ENCODE data around the gene PRKAA1.
"Not testable (repeated sequence)": the region's sequence is repeated elsewhere in the genome, so short reads cannot be mapped to it uniquely, and the experiment has no call there.

The PRKAA1 gene

GRCh38 chr5:40720069-40720468 lies 78.1 kb downstream of the PRKAA1 start:
- no peak for DNase-seq

GRCh38 chr5:40717281-40717680 lies 80.9 kb downstream of the PRKAA1 start:
- DNase-seq: no peak

GRCh38 chr5:40716590-40716989 lies 81.6 kb downstream of the PRKAA1 start:
- no peak for DNase-seq

- DNase-seq: no peak
Measured at GRCh38 chr5:40716000-40716399, 82.2 kb downstream of the PRKAA1 start.

GRCh38 chr5:40714001-40714400 lies 84.2 kb downstream of the PRKAA1 start:
- DNase-seq: no peak

GRCh38 chr5:40710575-40710974 lies 87.6 kb downstream of the PRKAA1 start:
- not testable (repeated sequence) for DNase-seq
